Fibroblast of lung (primary cell): ENCODE data around the gene ZBTB16. TPM values are rescaled to one million over a fixed set of nuclear protein-coding genes. Genes with fewer than 3 reads are reported as not detected.
A peak's percentile ranks its signal among the peaks of the same experiment; 100 is the strongest.

Experiments
- DNase-seq, 2 donors: peaks; one replicate each; pipeline versions ENCODE4 v3.0.0 to v3.0.0-alpha.2; 2010; ENCODE audit warnings: low read depth in 2 of 2
- H2AFZ ChIP-seq: 2 replicates; pipeline ENCODE4 v1.5.1; 2012; ENCODE audit warnings: low read length, control low read depth, inconsistent platforms
- H3K27ac ChIP-seq: 2 replicates; pipeline ENCODE4 v1.5.1; 2011; ENCODE audit warnings: low read length, control low read depth; ENCODE audit not compliant: insufficient read depth
- H3K27me3 ChIP-seq: 2 replicates; pipeline ENCODE4 v1.5.1; 2011; ENCODE audit warnings: mild to moderate bottlenecking, low read length; ENCODE audit not compliant: control insufficient read depth, insufficient read depth
- H3K36me3 ChIP-seq: 2 replicates; pipeline ENCODE4 v1.5.1; 2011; ENCODE audit warnings: low read length; ENCODE audit not compliant: control insufficient read depth, insufficient read depth
- H3K4me1 ChIP-seq: 2 replicates; pipeline ENCODE4 v1.5.1; 2011; ENCODE audit warnings: low read length; ENCODE audit not compliant: control insufficient read depth, insufficient read depth; ENCODE audit errors: extremely low read depth
- H3K4me2 ChIP-seq: 2 replicates; pipeline ENCODE4 v1.5.1; 2011; ENCODE audit warnings: low read length, control low read depth; ENCODE audit not compliant: insufficient read depth; ENCODE audit errors: extremely low read depth
- H3K4me3 ChIP-seq, 4 experiments: fragments of 200-600 bp in 1 of 4; sonication (generic) in 1 of 4; replicated peaks in 1 of 4; 2 replicates each; pipeline ENCODE4 v1.5.1; 2011 to 2016; ENCODE audit warnings: low read length in 4 of 4, low read depth in 3 of 4, mild to moderate bottlenecking in 3 of 4, control low read depth in 2 of 4, inconsistent platforms in 1 of 4, mixed read lengths in 1 of 4; ENCODE audit not compliant: insufficient read depth in 1 of 4; ENCODE audit errors: control extremely low read depth in 1 of 4
- H3K79me2 ChIP-seq: 2 replicates; pipeline ENCODE4 v1.5.1; 2012; ENCODE audit warnings: mild to moderate bottlenecking, low read length, inconsistent platforms; ENCODE audit not compliant: control insufficient read depth, insufficient read depth
- H3K9ac ChIP-seq: 2 replicates; pipeline ENCODE4 v1.5.1; 2011; ENCODE audit warnings: mild to moderate bottlenecking, low read length, control low read depth; ENCODE audit not compliant: insufficient read depth
- H3K9me3 ChIP-seq: 2 replicates; pipeline ENCODE4 v1.5.1; 2012; ENCODE audit warnings: low read depth, low read length; ENCODE audit not compliant: control insufficient read depth, insufficient read depth
- H4K20me1 ChIP-seq: 2 replicates; pipeline ENCODE4 v1.5.1; 2011; ENCODE audit warnings: low read length; ENCODE audit not compliant: control insufficient read depth, insufficient read depth; ENCODE audit errors: extremely low read depth
- EZH2 ChIP-seq: IDR thresholded peaks from 2 replicates; pipeline ENCODE4 v1.5.1; 2012; ENCODE audit warnings: low read length, control low read depth, mild to moderate bottlenecking; ENCODE audit errors: missing control alignments
- polyA plus RNA-seq, 2 donors: library from polyadenylated mRNA; depleted of rRNA in 1 of 2; stranded (reverse) in 1 of 2; unstranded in 1 of 2; fragments of >200 nt; gene quantifications; 2 replicates each; pipeline ENCODE4 v1.2.1, GENCODE V29; 2011 to 2012; ENCODE audit warnings: missing spikeins in 1 of 2
- total RNA-seq: library from RNA; depleted of rRNA; stranded (reverse); fragments of >200 nt; gene quantifications from 2 replicates; pipeline ENCODE4 v1.2.1, GENCODE V29; 2014
- TF ChIP-seq, protein P1 (sequence below), 2 donors: IDR thresholded peaks in 1 of 2; conservative IDR thresholded peaks in 1 of 2; 1 replicate in 1 of 2; 2 replicates in 1 of 2; pipeline ENCODE4 v1.5.1; 2011 to 2012; ENCODE audit warnings: low read length in 2 of 2, control low read depth in 1 of 2, inconsistent platforms in 1 of 2, low read depth in 1 of 2, mild to moderate bottlenecking in 1 of 2

ZBTB16 gene
- total and polyA plus RNA-seq, 2 donors (not counting 1 experiment from before 2014, with no cell fraction given), result not detected

DNA sequence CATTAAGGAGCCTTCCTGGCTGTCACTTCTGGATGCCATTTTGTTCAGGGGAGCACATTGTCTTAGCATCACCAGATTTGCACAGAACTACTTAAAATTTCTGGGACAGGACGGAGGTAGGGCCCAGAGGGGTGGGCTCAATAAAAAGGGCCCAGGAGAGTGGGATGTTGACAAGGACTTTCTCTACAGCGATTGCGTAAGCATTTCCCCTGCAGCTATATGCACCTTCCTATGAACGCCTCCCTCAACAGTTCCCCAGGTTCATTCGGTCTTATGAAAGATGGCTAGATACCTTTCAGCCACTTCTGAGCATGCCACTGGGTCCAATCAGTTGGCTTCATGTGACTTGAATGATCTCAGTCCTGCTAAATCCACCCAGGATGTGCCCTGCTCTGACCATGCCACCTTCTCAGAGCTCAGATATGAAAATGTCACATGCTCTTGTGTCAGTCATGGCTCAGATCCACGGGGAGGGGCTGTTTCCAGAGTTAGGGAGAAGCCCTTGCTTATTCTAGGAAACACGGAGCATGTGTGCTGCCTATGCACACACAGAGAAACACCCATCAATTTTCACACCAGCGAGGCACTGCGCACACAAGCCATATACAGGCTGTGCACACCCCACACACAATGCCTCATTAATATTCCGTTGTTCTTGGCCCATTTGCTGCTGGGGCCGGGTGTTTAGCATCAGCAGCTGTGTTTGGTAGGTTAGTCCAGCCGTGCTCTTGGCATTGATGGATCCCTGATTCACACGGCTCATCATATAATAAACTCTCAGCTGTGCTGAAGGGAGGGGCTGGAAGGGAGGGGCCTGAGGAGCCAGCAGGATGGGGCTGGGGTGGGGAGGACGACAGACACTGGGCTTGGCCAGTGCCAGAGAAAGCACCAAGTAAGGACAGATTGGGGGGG, 184.2 kb downstream of the ZBTB16 start:
- no peak for TF ChIP-seq EZH2
- TF ChIP-seq, protein P1, sequence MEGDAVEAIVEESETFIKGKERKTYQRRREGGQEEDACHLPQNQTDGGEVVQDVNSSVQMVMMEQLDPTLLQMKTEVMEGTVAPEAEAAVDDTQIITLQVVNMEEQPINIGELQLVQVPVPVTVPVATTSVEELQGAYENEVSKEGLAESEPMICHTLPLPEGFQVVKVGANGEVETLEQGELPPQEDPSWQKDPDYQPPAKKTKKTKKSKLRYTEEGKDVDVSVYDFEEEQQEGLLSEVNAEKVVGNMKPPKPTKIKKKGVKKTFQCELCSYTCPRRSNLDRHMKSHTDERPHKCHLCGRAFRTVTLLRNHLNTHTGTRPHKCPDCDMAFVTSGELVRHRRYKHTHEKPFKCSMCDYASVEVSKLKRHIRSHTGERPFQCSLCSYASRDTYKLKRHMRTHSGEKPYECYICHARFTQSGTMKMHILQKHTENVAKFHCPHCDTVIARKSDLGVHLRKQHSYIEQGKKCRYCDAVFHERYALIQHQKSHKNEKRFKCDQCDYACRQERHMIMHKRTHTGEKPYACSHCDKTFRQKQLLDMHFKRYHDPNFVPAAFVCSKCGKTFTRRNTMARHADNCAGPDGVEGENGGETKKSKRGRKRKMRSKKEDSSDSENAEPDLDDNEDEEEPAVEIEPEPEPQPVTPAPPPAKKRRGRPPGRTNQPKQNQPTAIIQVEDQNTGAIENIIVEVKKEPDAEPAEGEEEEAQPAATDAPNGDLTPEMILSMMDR (conservative IDR thresholded peaks at IDR 0.05 in 1 of 2, IDR thresholded peaks at IDR 0.05 in 1 of 2; ENCODE audit: low read depth in 1 of 2, low read length in 2 of 2), result no peak
- Histone ChIP-seq H3K27me3 (no peaks in the 10 kb centered on the region), H3K27ac (no peak overlapping the region), H4K20me1 (no peaks in the 10 kb centered on the region), H3K9ac (no peak overlapping the region), H2AFZ (no peak overlapping the region), H3K79me2 (no peaks in the 10 kb centered on the region), H3K4me2 (no peak overlapping the region), H3K36me3 (no peaks in the 10 kb centered on the region), H3K4me3 (no peak overlapping the region), H3K9me3 (no peaks in the 10 kb centered on the region), H3K4me1 (no peaks in the 10 kb centered on the region)
- peak in 1 of 2 donors; percentile 62 for DNase-seq

GRCh38 chr11:114244726-114245394, 185.3 kb downstream of the ZBTB16 start:
- TF ChIP-seq, protein P1 (conservative IDR thresholded peaks at IDR 0.05 in 1 of 2, IDR thresholded peaks at IDR 0.05 in 1 of 2; ENCODE audit: low read depth in 1 of 2, low read length in 2 of 2), result no peak
- TF ChIP-seq EZH2, result no peak
- Histone ChIP-seq H3K4me3 (no peak overlapping the region), H2AFZ (no peak overlapping the region), H3K9ac (no peak overlapping the region), H3K9me3 (no peaks in the 10 kb centered on the region), H3K4me2 (no peak overlapping the region), H4K20me1 (no peaks in the 10 kb centered on the region), H3K4me1 (no peaks in the 10 kb centered on the region), H3K36me3 (no peaks in the 10 kb centered on the region), H3K27me3 (no peaks in the 10 kb centered on the region), H3K27ac (no peak overlapping the region), H3K79me2 (no peaks in the 10 kb centered on the region)
- DNase-seq, result no peak

- H2AFZ ChIP-seq, result no peak overlapping the region
- TF ChIP-seq, protein P1 (conservative IDR thresholded peaks at IDR 0.05 in 1 of 2, IDR thresholded peaks at IDR 0.05 in 1 of 2; ENCODE audit: low read depth in 1 of 2, low read length in 2 of 2), result no peak
- no peak for TF ChIP-seq EZH2
Observed at GRCh38 chr11:114246321-114247069, 187.0 kb downstream of the ZBTB16 start.

More at GRCh38 chr11:114246321-114247069, 187.0 kb downstream of the ZBTB16 start:
- no peaks in the 10 kb centered on the region for H3K9me3 ChIP-seq
- H3K79me2 ChIP-seq, result no peaks in the 10 kb centered on the region
- H3K9ac ChIP-seq, result no peak overlapping the region
- no peak for DNase-seq
- H3K27me3 ChIP-seq, result no peaks in the 10 kb centered on the region
- no peak overlapping the region for H3K4me2 ChIP-seq
- no peak overlapping the region for H3K27ac ChIP-seq
- no peaks in the 10 kb centered on the region for H3K4me1 ChIP-seq
- H3K4me3 ChIP-seq, result no peak overlapping the region
- no peaks in the 10 kb centered on the region for H4K20me1 ChIP-seq
- H3K36me3 ChIP-seq, result no peaks in the 10 kb centered on the region
